ENCODE data around the gene FAM124A. TPM values are rescaled to one million over a fixed set of nuclear protein-coding genes. Genes with fewer than 3 reads are reported as not detected.
A peak's percentile ranks its signal among the peaks of the same experiment; 100 is the strongest.
"Not testable (repeated sequence)": the region's sequence is repeated elsewhere in the genome, so short reads cannot be mapped to it uniquely, and the experiment has no call there.

Gene FAM124A
- total and polyA plus RNA-seq, 3 experiments from 2014 or later = 0.13 TPM; not detected in 2

- no peaks in the 10 kb centered on the region for H3K27me3 ChIP-seq (ENCODE audit: insufficient read depth, low read length, poor library complexity, severe bottlenecking)
- peaks cover 12 to 23% of the 10 kb centered on the region in 2 donors for H3K27me3 Mint-ChIP-seq
- H3K9me3 ChIP-seq (ENCODE audit: low read length) = no peaks in the 10 kb centered on the region
- H3K4me1 ChIP-seq (ENCODE audit: insufficient read depth, low read length) = no peaks in the 10 kb centered on the region
- no peak for DNase-seq
- no peak overlapping the region for H3K4me3 ChIP-seq (ENCODE audit: low read length)
- no peak overlapping the region for H3K27ac Mint-ChIP-seq
- H3K9me3 Mint-ChIP-seq = no peaks in the 10 kb centered on the region
- no peaks in the 10 kb centered on the region for H3K36me3 Mint-ChIP-seq
- no peak overlapping the region for H3K4me3 Mint-ChIP-seq
- ChIA-PET CTCF (no interaction called here), POLR2A (no interaction called here)
- no peaks in the 10 kb centered on the region for H3K36me3 ChIP-seq (ENCODE audit: insufficient read depth, low read length)
- H3K4me1 Mint-ChIP-seq = no peaks in the 10 kb centered on the region
- H3K27ac ChIP-seq (ENCODE audit: low read depth, low read length) = no peak overlapping the region
These were observed 60.1 kb downstream of the FAM124A start for GRCh38 chr13:51282322-51282721.

DNA sequence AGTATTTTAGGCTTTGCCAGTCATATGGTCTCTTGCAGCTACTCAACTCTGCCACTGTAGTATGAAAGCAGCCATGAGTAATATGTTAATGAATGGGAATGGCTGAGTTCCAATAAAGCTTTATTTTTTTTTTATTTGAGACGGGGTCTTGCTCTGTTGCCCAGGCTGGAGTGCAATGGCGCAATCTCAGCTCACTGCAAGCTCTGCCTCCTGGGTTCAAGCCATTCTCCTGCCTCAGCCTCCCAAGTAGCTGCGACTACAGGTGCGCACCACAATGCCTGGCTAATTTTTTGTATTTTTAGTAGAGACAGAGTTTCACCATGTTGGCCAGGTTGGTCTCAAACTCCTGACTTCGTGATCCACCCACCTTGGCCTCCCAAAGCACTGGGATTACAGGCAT, 60.7 kb downstream of the FAM124A start:
- DNase-seq; H3K36me3 Mint-ChIP-seq; H3K4me3 Mint-ChIP-seq; POLR2A ChIA-PET; H3K4me1 Mint-ChIP-seq; H3K27ac ChIP-seq (ENCODE audit: low read depth, low read length); H3K9me3 Mint-ChIP-seq; H3K9me3 ChIP-seq (ENCODE audit: low read length); H3K27ac Mint-ChIP-seq; H3K36me3 ChIP-seq (ENCODE audit: insufficient read depth, low read length); H3K4me3 ChIP-seq (ENCODE audit: low read length); H3K27me3 ChIP-seq (ENCODE audit: insufficient read depth, low read length, poor library complexity, severe bottlenecking); H3K4me1 ChIP-seq (ENCODE audit: insufficient read depth, low read length); CTCF ChIA-PET: not testable (repeated sequence)
- peaks cover 12 to 23% of the 10 kb centered on the region in 2 donors for H3K27me3 Mint-ChIP-seq

DNA sequence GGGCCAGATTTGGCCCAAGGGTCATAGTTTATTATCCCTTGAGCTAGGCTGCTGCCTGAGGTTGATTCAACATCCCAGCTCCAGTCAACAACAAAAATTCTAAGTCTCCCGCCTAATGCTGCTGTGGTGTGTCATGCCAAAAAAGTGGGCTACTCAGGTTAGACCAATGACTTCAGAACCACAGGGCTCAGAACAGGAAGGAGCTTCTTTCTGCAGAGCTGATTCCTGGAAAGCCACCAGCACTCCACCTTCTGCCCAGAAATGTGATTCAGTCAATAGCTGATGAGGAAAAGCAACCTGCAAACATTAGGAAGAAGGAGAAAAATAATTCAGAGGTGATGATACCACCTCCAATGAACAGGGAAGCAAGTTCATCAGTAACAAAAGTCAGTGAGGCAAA, 61.2 kb downstream of the FAM124A start:
- no peaks in the 10 kb centered on the region for H3K4me1 Mint-ChIP-seq
- no peak for DNase-seq
- Histone ChIP-seq H3K4me1 (ENCODE audit: insufficient read depth, low read length) (no peaks in the 10 kb centered on the region), H3K27ac (ENCODE audit: low read depth, low read length) (no peak overlapping the region), H3K36me3 (ENCODE audit: insufficient read depth, low read length) (no peaks in the 10 kb centered on the region), H3K4me3 (ENCODE audit: low read length) (no peak overlapping the region), H3K27me3 (ENCODE audit: insufficient read depth, low read length, poor library complexity, severe bottlenecking) (no peaks in the 10 kb centered on the region), H3K9me3 (ENCODE audit: low read length) (no peaks in the 10 kb centered on the region)
- H3K4me3 Mint-ChIP-seq = no peak overlapping the region
- no peaks in the 10 kb centered on the region for H3K36me3 Mint-ChIP-seq
- ChIA-PET POLR2A (no interaction called here), CTCF (no interaction called here)
- no peaks in the 10 kb centered on the region for H3K9me3 Mint-ChIP-seq
- H3K27ac Mint-ChIP-seq = no peak overlapping the region
- H3K27me3 Mint-ChIP-seq = peaks cover 11 to 23% of the 10 kb centered on the region in 2 donors

- no peak for DNase-seq
- POLR2A ChIA-PET = interaction anchor here (0.6 kb wide), 1 partner anchor 13 kb away, joined by 3 read pairs; no protein-coding TSS in a partner anchor
- no peaks in the 10 kb centered on the region for H3K9me3 Mint-ChIP-seq
These were observed 62.1 kb downstream of the FAM124A start for GRCh38 chr13:51284339-51284738.

GRCh38 chr13:51286135-51287002, 64.2 kb downstream of the FAM124A start:
- Mint-ChIP-seq H3K4me3 (no peak overlapping the region), H3K27me3 (peaks cover 6 to 14% of the 10 kb centered on the region in 2 donors), H3K36me3 (no peaks in the 10 kb centered on the region), H3K27ac (no peak overlapping the region), H3K9me3 (no peaks in the 10 kb centered on the region), H3K4me1 (no peaks in the 10 kb centered on the region)
- peak; percentile 22 to 72 (median 32) for DNase-seq
- Histone ChIP-seq H3K4me3 (ENCODE audit: low read length) (no peak overlapping the region), H3K9me3 (ENCODE audit: low read length) (no peaks in the 10 kb centered on the region), H3K27me3 (ENCODE audit: insufficient read depth, low read length, poor library complexity, severe bottlenecking) (no peaks in the 10 kb centered on the region), H3K4me1 (ENCODE audit: insufficient read depth, low read length) (no peaks in the 10 kb centered on the region), H3K36me3 (ENCODE audit: insufficient read depth, low read length) (no peaks in the 10 kb centered on the region), H3K27ac (ENCODE audit: low read depth, low read length) (no peak overlapping the region)
- POLR2A ChIA-PET = no interaction called here
- CTCF ChIA-PET = interaction anchor here (0.7 to 2.9 kb wide), 21 partner anchors 9 to 514 kb away, joined by 3 to 17 read pairs (median 4); no protein-coding TSS in a partner anchor

More at GRCh38 chr13:51284339-51284738, 62.1 kb downstream of the FAM124A start:
- H3K27ac ChIP-seq (ENCODE audit: low read depth, low read length) = no peak overlapping the region
- H3K4me1 ChIP-seq (ENCODE audit: insufficient read depth, low read length) = no peaks in the 10 kb centered on the region
- Mint-ChIP-seq H3K4me3 (no peak overlapping the region), H3K36me3 (no peaks in the 10 kb centered on the region), H3K4me1 (no peaks in the 10 kb centered on the region), H3K27me3 (peaks cover 9 to 23% of the 10 kb centered on the region in 2 donors), H3K27ac (no peak overlapping the region)
- CTCF ChIA-PET = no interaction called here
- H3K4me3 ChIP-seq (ENCODE audit: low read length) = no peak overlapping the region
- no peaks in the 10 kb centered on the region for H3K27me3 ChIP-seq (ENCODE audit: insufficient read depth, low read length, poor library complexity, severe bottlenecking)
- H3K36me3 ChIP-seq (ENCODE audit: insufficient read depth, low read length) = no peaks in the 10 kb centered on the region
- no peaks in the 10 kb centered on the region for H3K9me3 ChIP-seq (ENCODE audit: low read length)

DNA sequence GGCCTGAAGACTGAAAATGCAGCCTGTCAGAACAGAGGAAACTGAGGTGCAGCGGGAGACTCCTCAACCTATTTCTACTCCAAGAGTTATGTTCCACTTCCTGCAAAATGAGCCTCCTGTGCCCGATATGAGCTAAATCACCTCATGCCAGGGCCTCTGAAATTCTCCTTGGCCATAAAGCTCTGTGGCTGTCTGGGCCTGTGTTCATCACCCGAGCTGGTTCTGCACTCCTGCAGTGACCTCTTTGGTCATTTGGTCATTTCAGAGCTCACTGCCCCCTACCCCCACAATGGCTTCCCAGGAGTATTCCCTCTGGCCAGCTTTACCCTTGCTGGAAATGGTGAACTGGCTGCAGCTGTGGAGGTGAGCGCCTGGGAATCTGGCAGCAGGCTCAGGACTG, 65.6 kb downstream of the FAM124A start:
- DNase-seq = no peak
- Histone ChIP-seq H3K9me3 (ENCODE audit: low read length) (no peaks in the 10 kb centered on the region), H3K27ac (ENCODE audit: low read depth, low read length) (no peak overlapping the region), H3K4me1 (ENCODE audit: insufficient read depth, low read length) (no peaks in the 10 kb centered on the region), H3K4me3 (ENCODE audit: low read length) (no peak overlapping the region), H3K36me3 (ENCODE audit: insufficient read depth, low read length) (no peaks in the 10 kb centered on the region), H3K27me3 (ENCODE audit: insufficient read depth, low read length, poor library complexity, severe bottlenecking) (no peaks in the 10 kb centered on the region)
- H3K27me3 Mint-ChIP-seq = peaks cover 6 to 14% of the 10 kb centered on the region in 2 donors
- POLR2A ChIA-PET = no interaction called here
- H3K36me3 Mint-ChIP-seq = no peaks in the 10 kb centered on the region
- H3K9me3 Mint-ChIP-seq = no peaks in the 10 kb centered on the region
- CTCF ChIA-PET = interaction anchor here (1.9 to 2.9 kb wide), 4 partner anchors 10 to 510 kb away, joined by 10 to 15 read pairs (median 12); no protein-coding TSS in a partner anchor
- H3K27ac Mint-ChIP-seq = no peak overlapping the region
- no peaks in the 10 kb centered on the region for H3K4me1 Mint-ChIP-seq
- no peak overlapping the region for H3K4me3 Mint-ChIP-seq

DNA sequence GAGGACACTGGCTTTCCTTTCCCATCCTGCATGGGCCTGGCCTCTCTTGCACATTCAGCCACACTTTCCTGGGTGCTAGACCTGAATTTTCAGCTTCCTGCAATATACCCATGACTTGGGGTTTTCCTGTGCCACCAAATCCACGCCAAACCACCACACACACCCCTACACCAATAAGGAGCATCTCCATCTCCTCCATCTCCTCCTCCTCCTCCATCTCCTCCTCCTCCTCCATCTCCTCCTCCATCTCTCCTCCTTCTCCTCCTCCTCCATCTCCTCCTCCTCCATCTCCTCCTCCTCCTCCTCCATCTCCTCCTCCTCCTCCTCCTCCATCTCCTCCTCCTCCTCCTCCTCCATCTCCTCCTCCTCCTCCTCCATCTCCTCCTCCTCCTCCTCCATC, 66.1 kb downstream of the FAM124A start:
- H3K4me1 Mint-ChIP-seq; H3K27me3 ChIP-seq (ENCODE audit: insufficient read depth, low read length, poor library complexity, severe bottlenecking); H3K27ac Mint-ChIP-seq; H3K4me1 ChIP-seq (ENCODE audit: insufficient read depth, low read length); DNase-seq; POLR2A ChIA-PET; H3K9me3 ChIP-seq (ENCODE audit: low read length); H3K36me3 Mint-ChIP-seq; H3K9me3 Mint-ChIP-seq; H3K4me3 ChIP-seq (ENCODE audit: low read length); H3K27ac ChIP-seq (ENCODE audit: low read depth, low read length); H3K36me3 ChIP-seq (ENCODE audit: insufficient read depth, low read length); H3K4me3 Mint-ChIP-seq: not testable (repeated sequence)
- H3K27me3 Mint-ChIP-seq = peaks cover 6 to 16% of the 10 kb centered on the region in 2 donors
- CTCF ChIA-PET = interaction anchor here (2.2 to 2.9 kb wide), 2 partner anchors 10 to 509 kb away, joined by 12 to 15 read pairs; no protein-coding TSS in a partner anchor

DNA sequence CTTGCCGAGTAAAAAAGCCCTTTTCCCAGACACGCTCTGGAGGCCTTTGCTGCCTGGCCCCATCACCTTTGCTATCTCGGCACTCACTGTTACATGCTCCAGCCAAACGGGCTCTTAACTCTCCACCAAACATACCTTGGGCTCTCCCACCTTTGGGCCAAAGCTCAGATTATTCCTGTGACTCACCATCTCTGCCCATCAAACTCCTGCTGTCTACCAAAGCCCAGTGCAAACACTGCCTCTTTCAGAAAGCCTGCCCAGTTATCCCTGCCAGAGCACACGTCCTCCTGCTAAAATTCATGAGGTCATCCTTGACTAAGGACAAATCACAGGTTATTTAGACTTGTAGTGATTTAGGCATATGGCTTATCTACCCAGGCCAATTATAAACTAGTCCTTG, 69.1 kb downstream of the FAM124A start:
- H3K9me3 Mint-ChIP-seq = no peaks in the 10 kb centered on the region
- peaks cover 0 to 10% of the 10 kb centered on the region in 2 donors for H3K27me3 Mint-ChIP-seq
- Histone ChIP-seq H3K9me3 (ENCODE audit: low read length) (no peaks in the 10 kb centered on the region), H3K4me3 (ENCODE audit: low read length) (no peak overlapping the region), H3K27me3 (ENCODE audit: insufficient read depth, low read length, poor library complexity, severe bottlenecking) (no peaks in the 10 kb centered on the region), H3K4me1 (ENCODE audit: insufficient read depth, low read length) (no peaks in the 10 kb centered on the region), H3K36me3 (ENCODE audit: insufficient read depth, low read length) (no peaks in the 10 kb centered on the region), H3K27ac (ENCODE audit: low read depth, low read length) (no peak overlapping the region)
- H3K4me3 Mint-ChIP-seq = no peak overlapping the region
- no peaks in the 10 kb centered on the region for H3K4me1 Mint-ChIP-seq
- peak overlapping the region in 1 of 8 donors; percentile 61 for H3K27ac Mint-ChIP-seq
- H3K36me3 Mint-ChIP-seq = no peaks in the 10 kb centered on the region
- POLR2A ChIA-PET = no interaction called here
- CTCF ChIA-PET = no interaction called here
- DNase-seq = no peak

Measured in CD8-positive, alpha-beta memory T cell (primary cell).